Stimulated activated CD4-positive, alpha-beta T cell treated with anti-CD3 and anti-CD28 coated beads, Interleukin-1b, Interleukin-23, amount 100 ng/mL, for 1 hour (primary cell): ENCODE data around the gene ARRDC3.

Experiments
- DNase-seq, 2 donors: peaks; one replicate each; pipeline ENCODE4 v3.0.0-alpha.2; 2020; ENCODE audit warnings: low read depth in 2 of 2

ARRDC3 gene

DNA sequence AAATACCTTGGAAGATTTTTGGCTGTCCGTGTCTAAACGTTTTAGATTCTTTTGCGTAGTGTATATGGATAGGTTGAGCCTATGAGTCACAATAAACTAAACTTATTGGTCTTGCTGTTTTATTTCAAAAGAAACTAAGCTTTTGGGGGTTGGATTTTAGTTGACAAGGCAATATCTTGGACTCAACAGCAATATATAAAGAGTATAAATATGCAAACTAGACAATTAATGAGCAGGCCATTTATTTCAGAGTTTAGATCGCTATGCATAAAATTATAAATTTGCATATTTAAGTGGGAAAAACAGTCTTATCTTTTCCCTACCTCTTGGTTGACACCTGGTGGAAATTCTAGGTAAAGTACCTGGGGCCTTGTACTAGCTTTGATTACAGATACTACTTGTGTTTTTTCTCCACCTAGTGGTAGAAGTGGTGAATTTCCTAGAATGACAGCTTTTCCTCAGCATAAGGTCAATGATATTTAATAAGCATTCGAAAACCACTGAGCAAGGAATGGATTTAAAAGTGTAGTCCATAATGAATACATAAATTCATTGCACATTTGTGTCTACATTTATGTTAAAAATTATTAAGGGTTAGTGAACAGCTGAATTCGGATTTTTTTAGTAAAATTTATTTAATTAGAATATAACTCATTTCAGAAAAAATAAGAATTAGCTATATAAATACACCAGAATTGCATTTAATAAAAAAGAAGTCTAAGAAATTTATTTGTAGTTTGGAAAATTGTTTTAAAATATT, 1.7 kb upstream of the ARRDC3 start:
- DNase-seq: no peak

DNA sequence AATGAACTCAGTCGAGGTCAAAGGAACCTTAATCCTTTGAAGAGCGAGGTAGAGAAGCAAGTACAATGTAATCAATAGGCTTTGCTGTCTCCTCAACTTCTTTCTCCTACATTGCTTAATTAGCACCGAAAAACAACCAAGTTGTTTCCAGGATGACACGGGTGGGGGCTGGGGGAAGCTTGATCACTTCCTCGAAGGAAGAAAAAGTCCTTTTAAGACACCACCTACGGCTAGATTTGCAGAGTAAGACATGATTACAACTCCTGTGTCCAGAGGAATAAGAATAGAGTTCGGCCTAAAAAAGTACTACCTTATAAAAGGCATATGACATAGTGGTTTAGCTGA, 811 bp upstream of the ARRDC3 start:
- no peak for DNase-seq

DNA sequence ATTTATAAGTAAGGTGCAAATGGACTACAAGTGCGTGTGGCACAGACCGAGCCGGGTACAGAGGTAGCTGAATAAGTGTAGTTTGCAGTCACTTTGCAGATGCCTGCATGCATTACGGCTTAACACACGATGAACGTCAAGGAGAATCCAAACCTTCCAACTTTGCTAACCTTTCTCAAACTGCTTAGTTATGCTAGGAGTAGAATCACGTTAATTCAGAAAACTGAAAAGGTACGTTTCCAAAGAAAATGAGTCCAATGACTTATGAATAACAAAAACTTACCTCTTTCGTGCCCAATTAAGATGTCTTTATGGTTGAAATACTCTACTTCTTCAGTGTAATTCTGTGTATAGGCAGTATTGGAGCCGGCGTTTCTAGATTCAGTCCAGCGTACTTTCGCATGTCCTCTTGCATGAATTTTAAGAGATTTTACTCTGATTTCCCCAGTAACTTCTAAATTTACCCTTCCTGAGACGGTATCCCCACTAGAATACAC, 539 bp downstream of the ARRDC3 start:
- no peak for DNase-seq

DNA sequence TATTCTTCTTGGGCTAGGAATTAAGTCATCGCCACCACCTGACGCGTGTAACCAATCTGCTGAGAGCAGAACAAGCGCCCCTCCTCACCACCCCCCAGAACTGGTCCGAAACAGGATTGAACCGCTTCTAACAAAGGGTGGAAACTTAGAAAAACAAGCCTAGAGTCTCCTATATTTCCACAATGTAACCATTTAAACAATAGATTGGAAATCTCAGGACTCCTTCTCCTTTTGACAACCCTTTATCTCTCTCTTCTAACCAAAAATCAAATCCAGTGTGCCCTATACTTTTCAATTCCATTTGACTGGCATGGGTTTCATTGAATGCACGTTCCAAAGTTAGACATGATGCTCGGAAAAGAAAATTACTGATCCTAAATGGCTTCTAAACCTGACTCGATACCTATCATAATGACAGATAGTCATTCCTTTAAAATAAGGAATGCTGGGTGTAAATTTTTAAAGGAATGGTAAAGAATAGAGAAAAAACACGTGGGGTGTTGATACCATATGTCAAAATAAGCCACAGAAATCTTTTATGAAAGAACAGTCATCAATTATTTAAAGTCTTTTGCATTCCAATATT, 1.2 kb downstream of the ARRDC3 start:
- DNase-seq: peak; percentile 33 to 39

DNA sequence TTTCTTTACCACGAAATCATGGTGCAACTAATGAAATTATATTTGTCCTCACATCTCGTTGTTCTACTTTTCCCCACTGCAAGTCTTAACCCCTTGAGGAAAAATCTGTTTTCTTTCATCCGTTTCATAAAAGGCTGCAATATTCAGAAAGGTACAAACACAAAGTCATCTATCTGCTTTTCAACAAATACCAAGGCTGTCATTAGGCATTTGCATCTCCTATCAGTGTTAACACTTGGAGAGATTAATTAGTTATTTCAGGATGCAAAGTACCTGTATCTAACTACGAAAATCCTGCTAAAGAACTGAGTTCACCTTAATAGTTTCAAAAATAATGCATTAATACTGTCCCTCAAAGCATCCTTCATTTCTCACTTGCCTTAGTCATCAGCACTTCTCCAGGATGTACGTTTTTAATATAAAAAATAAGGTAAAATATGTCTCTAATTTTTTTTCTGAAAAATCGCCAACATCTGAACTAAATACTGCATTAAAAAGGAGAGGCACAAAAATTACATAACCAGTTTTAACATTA, 1.8 kb downstream of the ARRDC3 start:
- no peak for DNase-seq

DNA sequence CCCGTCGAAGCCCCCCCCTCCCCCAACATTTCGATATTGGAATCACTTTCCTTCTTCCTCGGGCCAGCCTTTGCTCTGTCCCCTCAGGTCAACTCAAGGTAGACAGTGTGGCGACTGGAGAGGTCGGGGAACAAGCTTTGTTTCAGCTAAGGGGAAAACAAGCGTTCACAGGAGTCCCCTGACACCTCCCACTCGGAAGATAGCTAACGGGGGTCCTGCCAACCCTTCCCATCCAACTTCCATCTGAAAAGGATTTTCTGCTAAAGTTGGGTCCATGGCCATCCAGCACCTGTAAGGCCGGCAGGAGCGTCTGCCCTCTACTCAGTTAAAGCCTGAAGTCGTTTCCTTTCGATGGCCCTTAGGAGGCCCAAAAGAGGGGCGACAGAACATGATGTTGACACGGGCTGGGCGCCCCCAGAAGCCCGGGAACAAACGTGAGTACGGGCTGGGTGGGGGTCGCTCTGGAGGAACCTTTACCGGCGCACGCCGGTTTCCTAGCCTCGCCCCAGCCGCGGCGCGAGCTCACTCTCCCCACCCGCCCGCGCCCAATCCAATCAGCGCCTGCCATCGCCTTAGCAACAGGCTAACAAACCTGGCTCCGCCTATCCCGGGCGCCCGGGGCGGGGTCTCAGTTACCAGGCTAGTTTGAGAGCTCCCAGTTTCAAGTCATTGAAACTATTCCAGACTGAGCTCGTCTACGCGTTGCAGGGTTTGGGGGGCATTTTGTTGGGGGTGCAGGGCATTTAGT, 2.5 kb downstream of the ARRDC3 start:
- DNase-seq: peak; percentile 90 to 97

DNA sequence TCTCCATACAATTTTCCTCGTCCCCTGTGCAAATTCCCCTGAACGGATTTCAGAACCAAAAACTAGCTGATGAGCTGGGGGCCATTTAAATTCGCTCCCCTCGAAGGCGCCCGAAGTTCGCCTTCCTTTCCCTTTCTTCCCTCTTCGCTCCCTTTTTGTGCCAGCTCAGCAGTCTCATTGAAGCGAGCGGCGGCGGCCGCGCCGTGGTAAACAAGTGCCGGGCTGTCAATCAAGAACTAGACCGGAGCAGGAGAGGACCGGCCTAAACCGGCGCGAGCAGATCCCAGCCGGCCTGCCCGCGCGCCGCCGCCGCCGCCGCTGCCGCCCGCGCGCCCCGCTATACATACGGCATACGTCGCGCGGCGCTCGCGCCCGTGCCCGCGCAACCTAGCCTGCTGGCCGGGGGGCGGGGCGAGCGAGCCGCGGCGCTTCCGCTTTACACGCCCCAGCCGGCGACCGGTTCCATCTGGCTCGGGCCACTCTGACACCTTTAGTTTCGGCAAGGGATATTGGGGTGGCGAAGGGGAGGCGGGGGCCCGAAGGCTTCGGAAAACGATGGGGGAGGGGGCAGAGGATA, 3.1 kb downstream of the ARRDC3 start:
- DNase-seq: peak; percentile 85 to 92

DNA sequence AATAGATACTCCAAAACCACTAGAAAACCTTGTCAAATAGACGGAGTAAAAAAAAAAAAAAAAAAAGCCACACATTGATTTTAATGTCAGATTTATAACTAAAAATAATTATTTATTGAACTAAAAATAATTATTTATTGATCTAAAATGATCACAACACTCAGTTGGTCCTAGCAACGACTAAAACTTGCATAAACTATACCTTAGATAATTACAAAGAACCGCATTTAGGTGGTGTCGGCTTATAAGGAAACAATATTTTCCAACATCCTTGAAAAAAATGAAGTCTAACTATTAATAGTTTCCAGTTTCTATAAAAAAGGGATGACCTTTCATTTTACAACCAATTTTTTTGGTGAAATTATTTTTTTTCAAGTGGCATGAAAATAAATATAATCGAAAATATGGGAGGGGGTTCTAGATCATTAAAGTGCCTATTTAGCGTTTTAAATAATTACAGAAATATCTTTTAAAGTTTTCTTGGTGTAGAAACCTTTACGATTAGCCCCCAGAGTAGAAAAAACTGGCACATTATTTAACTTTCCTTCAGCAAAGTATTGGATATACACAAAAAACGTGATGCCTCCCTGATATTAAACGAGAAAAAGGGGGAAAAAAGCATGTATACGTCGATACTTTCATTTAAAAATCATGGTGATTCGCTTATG, 3.7 kb downstream of the ARRDC3 start:
- DNase-seq: no peak

DNA sequence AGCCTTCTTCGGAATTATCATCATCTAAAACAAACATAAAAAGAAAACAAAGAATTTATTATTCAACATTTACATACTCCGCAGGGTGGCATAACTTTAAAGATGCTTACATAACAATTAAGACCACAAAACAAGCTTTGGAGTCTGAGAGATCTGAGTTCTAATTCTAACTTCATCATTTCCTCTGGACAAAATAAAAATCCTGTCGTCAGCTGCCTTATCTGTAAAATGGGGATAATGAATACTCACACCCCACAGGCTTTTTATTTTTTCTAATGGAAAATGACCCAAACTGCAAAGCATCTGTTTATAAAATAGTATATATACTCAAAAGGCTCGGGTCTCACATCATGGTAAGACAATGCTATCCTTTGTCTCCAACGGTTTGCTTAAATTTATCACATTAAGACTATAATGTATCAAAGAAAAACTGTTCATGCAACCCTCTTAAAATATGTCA, 4.3 kb downstream of the ARRDC3 start:
- DNase-seq: no peak

DNA sequence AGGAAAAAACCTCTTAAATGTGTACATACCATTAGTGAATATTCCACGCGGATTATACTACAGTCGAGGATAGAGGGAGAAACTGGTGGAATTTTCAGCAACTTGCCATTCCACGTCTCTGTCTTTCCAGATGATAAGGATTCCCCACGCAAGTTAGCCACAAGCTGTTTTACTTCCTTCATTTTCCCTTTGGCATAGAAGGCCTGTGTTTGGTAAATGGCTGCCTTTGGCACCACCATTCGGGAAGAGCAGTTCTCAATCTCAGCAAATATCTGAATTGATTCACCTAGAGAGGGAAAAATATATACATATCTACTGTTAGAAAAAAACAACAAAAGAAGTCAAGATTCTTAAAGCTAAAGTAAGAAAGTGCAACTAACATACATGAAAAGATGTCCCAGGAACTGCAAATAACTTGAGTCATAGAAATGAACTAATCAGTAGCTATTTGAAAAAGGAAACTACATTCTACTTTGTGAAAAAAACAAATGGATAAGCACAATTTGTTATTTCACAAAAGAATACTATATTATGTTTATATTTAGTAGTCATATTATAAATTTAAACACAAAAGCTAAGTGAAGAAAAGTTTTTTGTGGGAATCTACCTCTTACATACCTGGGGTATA, 8.1 kb downstream of the ARRDC3 start:
- DNase-seq: no peak

DNA sequence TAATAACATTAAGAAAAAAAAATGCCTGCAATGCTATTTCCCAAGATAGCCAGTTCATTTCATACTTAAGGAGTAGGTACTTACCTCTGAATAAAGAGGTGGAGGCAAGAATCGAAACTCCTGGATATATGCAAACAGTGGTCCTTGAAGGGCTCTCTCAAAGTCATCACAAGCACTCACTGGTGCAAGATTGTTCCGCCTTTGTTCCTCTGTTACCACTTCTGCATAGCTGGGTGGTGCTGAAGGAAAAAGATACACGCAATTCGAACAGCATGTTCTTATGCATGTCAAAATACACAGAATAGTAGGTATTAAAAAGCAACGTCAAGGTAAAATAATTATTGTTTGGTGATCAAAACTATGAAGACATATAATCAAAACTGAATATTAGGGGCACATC, 9.5 kb downstream of the ARRDC3 start:
- no peak for DNase-seq

DNA sequence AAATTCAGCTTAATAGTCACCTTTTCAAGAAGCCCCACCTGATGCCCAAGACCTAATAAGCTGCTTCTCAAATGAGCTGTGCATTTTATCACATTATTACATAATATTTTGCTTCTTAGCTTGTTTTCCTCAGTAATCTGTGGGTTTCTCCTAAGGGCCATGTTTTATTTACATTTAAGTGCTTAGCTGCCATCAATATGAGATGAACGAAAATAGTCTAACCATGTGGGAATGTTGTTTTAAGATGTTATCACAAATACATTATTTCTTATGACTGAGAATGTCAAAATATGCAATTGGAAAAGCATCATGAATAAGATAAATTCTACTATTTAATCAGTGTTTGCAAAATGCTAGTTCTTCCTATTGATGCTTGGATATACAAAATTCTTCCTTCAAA, 10.1 kb downstream of the ARRDC3 start:
- no peak for DNase-seq

DNA sequence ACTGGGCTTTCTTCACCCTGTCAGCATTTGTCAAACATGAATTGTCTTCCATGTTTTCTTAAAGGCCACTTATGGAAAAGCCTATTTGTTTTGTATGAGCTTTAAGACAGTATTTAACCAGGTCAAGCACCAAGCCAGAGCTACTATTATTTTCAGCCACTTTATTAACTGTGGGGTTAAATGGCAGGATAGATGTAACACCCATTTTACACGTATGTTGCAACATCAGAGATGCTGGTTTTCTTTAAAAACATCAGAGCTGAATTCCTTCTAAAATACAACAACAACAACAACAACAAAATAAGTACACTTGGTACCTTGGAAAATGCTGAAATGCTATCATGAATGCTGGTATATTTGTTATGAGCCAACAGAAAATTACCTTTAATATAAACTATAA, 13.6 kb downstream of the ARRDC3 start:
- DNase-seq: no peak

DNA sequence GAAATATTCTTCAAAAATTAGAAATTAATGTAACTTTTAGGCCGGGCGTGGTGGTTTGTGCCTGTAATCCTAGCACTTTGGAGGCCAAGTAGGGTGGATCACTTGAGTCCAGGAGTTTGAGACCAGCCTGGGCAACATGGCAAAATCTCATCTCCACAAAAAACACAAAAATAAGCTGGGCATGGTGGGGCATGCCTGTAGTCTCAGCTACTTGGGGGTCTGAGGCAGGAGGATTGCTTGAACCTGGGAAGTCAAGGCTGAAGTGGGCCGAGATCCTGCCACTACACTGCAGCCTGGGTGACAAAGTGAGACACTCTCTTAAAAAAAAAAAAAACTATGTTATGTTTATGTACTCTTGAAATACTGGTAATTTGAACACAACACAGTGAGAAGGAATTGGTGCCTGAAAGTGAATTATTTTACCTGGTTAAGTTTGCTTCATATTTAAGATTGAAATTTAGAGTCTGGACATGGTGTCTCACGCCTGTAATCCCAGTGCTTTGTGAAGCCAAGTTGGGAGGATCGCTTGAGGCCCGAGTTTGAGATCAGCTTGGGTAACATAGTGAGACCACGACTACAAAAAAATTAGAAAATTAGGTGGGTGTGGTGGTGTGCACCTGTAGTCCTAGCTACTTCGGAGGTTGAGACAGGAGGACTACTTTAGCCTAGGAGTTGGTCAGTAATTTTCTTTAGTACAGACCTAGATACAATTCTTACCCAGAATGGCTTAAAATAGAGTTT, 15.0 kb downstream of the ARRDC3 start:
- no peak for DNase-seq

DNA sequence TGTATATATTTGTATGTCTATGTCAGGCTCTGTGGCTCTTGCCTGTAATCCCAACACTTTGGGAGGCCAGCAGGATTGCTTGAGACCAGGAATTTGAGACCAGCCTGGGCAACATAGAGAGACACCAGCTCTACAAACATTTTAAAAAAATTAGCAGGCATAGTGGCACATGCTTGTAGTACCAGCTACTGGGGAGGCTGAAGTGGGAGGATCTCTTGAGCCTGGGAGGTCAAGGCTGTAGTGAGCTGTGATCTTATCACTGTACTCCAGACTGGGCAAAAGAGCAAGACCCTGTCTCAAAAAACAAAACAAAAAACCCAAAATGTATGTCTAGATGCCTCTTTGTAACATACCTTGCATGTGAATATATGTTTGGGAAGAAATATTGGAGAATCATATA, 15.8 kb downstream of the ARRDC3 start:
- DNase-seq: no peak

DNA sequence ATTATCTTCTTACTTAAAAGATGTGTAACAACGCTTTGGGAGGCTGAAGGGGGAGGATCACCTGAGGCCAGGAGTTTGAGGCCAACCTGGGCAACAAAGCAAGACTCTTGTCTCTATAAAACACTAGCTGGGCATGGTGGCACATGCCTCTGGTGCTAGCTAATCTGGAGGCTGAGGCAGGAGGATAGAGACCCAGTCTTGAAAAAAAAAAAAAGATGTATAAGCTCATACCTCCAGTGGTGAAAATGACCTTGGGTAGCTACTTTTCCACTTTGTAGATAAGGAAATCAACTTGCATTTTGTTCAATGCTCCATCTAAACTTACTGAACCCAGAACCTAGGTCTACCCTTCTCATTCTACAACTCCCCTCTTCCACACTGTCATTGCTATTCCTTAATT, 16.6 kb downstream of the ARRDC3 start:
- DNase-seq: no peak

DNA sequence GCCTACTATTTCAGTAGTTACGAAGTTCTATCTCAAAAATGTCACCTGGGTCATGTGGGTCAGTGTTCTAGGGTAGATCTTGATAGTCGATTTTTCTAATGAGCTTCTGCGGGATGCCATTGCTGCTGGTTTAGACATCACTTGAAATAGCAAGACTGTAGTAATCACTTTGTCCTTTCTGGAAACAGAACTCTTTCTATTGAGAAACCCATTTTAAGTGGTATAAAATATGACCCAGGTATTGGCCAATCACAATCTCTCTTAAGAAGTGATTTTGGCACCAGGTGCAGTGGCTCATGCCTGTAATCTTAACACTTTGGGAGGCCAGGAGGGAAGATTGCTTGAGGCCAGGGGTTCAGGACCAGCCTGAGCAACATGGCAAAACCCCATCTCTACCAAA, 17.6 kb downstream of the ARRDC3 start:
- DNase-seq: no peak

DNA sequence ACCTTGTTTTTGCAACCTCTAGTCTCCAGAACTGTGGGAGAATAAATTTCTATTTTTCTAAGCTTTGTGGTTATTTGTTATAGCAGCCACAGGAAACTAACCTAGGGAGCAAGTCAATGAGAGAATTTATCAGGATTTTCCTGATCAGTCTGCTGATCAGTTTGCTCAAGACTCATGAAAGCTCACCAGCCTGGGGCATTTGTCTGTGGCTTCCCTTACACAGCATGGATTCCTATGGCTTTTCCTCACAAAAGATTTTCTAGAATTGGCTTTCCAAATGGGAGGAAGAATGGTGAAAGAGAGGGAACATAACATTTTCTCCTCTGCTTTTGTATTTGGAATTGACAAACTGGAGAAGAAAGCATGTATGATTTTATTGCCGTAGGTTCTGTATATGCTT, 20.2 kb downstream of the ARRDC3 start:
- no peak for DNase-seq

DNA sequence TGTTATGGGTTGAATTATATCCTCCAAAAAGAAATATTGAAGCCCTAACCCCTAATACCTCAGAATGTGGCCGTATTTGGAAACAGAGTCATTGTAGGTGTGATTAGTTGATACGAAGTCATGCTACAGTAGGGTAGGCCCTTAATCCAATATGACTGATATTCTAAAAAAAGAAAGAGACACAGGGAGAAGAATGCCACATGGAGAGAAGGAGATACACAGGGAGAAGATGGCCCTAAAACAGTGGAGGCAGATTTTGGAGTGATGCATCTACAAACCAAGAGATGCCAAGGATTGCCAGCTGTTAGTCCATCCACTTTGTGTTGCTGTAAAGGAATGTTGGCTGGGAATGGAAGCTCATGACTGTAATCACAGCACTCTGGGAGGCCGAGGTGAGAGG, 21.3 kb downstream of the ARRDC3 start:
- no peak for DNase-seq

DNA sequence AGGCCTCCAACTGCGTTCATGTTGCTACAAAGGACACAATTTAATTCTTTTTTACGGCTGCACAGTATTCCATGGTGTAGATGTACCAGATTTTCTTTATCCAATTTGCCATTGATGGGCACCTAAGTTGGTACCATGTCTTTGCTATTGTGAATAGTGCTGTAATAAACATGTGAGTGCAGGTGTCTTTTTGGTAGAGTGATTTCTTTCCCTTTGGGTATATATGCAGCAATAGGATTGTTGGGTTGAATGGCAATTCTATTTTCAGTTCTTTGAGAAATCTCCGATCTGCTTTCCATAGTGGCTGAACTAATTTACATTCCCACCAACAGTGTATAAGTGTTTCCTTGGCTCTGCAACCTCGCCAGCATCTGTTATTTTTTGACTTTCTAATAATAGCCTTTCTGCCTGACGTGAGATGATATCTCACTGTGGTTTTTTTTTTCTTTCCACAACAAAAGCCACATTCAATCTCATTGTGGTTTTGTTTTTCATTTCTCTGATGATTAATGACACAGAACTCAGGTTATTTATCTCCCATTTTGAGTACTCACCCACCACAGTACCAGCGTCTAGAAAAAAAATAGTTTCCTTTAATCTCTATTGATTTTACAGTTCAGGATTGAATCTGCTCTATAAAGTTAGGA, 21.9 kb downstream of the ARRDC3 start:
- DNase-seq: no peak
